Keratinocyte (primary cell): ENCODE data around the gene ZBTB3. TPM values are rescaled to one million over a fixed set of nuclear protein-coding genes. Genes with fewer than 3 reads are reported as not detected.

ENCODE experiments used
- DNase-seq: peaks from one replicate; pipeline ENCODE4 v3.0.0-alpha.2; 2011; ENCODE audit warnings: low read depth, missing footprints, low spot score
- FAIRE-seq: peaks from 2 replicates; lab custom pipeline; 2011; peaks lifted over from hg19 to GRCh38; lab: Jason Lieb, UNC
- H2AFZ ChIP-seq: 2 replicates; pipeline ENCODE4 v1.6.0; 2012; ENCODE audit warnings: low read length, control low read depth, inconsistent platforms; ENCODE audit not compliant: control insufficient read depth
- H3K27ac ChIP-seq: 2 replicates; pipeline ENCODE4 v1.5.1; 2011; ENCODE audit warnings: low read length; ENCODE audit not compliant: control insufficient read depth, insufficient read depth
- H3K27me3 ChIP-seq: 3 replicates; pipeline ENCODE4 v1.6.0; 2011; ENCODE audit warnings: low read length; ENCODE audit not compliant: control insufficient read depth, insufficient read depth; ENCODE audit errors: extremely low read depth
- H3K36me3 ChIP-seq, 2 experiments: 2 replicates in 1 of 2; 3 replicates in 1 of 2; pipeline ENCODE4 v1.5.1; 2011; ENCODE audit warnings: low read length in 2 of 2, mild to moderate bottlenecking in 1 of 2; ENCODE audit not compliant: control insufficient read depth in 2 of 2, insufficient read depth in 2 of 2; ENCODE audit errors: extremely low read depth in 1 of 2
- H3K4me1 ChIP-seq: 3 replicates; pipeline ENCODE4 v1.5.1; 2011; ENCODE audit warnings: low read length; ENCODE audit not compliant: control insufficient read depth, insufficient read depth; ENCODE audit errors: extremely low read depth
- H3K4me2 ChIP-seq: 3 replicates; pipeline ENCODE4 v1.6.0; 2011; ENCODE audit warnings: low read depth, low read length; ENCODE audit not compliant: control insufficient read depth, insufficient read depth; ENCODE audit errors: extremely low read depth
- H3K4me3 ChIP-seq, 3 experiments: fragments of 200-600 bp in 1 of 3; sonication (generic) in 1 of 3; 2 replicates in 2 of 3; 3 replicates in 1 of 3; pipeline ENCODE4 v1.5.1; 2011 to 2016; ENCODE audit warnings: low read length in 3 of 3, mild to moderate bottlenecking in 3 of 3, control low read depth in 2 of 3, inconsistent platforms in 1 of 3, low read depth in 1 of 3, mixed read lengths in 1 of 3, mixed run types in 1 of 3, moderate library complexity in 1 of 3; ENCODE audit not compliant: control insufficient read depth in 2 of 3, insufficient read depth in 2 of 3; ENCODE audit errors: extremely low read depth in 1 of 3
- H3K79me2 ChIP-seq: 2 replicates; pipeline ENCODE4 v1.6.0; 2012; ENCODE audit warnings: low read length; ENCODE audit not compliant: control insufficient read depth, insufficient read depth
- H3K9ac ChIP-seq: 3 replicates; pipeline ENCODE4 v1.6.0; 2011; ENCODE audit warnings: low read length; ENCODE audit not compliant: control insufficient read depth, insufficient read depth; ENCODE audit errors: extremely low read depth
- H3K9me1 ChIP-seq: 3 replicates; pipeline ENCODE4 v1.6.0; 2011; ENCODE audit warnings: low read length; ENCODE audit not compliant: control insufficient read depth, insufficient read depth; ENCODE audit errors: extremely low read depth
- H3K9me3 ChIP-seq: 2 replicates; pipeline ENCODE4 v1.5.1; 2012; ENCODE audit warnings: low read depth, low read length; ENCODE audit not compliant: control insufficient read depth
- H4K20me1 ChIP-seq: 3 replicates; pipeline ENCODE4 v1.6.0; 2011; ENCODE audit warnings: low read length; ENCODE audit not compliant: control insufficient read depth, insufficient read depth; ENCODE audit errors: extremely low read depth
- CTCF ChIP-seq, 3 experiments: IDR thresholded peaks in 1 of 3; conservative IDR thresholded peaks in 1 of 3; optimal IDR thresholded peaks in 1 of 3; 2 replicates in 2 of 3; 3 replicates in 1 of 3; pipeline versions ENCODE3 to v1.5.1; 2011; ENCODE audit warnings: low read length in 3 of 3, mild to moderate bottlenecking in 3 of 3, moderate library complexity in 2 of 3, control low read depth in 1 of 3, inconsistent platforms in 1 of 3; ENCODE audit not compliant: insufficient read depth in 2 of 3; ENCODE audit errors: extremely low read depth in 1 of 3
- EZH2 ChIP-seq: IDR thresholded peaks from one replicate; pipeline ENCODE4 v1.6.1; 2012; ENCODE audit warnings: inconsistent platforms, mild to moderate bottlenecking, low read length, moderate library complexity
- dilution Hi-C: fragments of 300-500 bp; cut with MboI; formaldehyde crosslinking; loops from one replicate; pipeline ENCODE4 v1.7.0; 2020; ENCODE audit warnings: low sequenced_read_pairs; ENCODE audit not compliant: extremely low pct_ligation_motif_present
- polyA plus RNA-seq, 5 experiments: library from polyadenylated mRNA; depleted of rRNA in 3 of 5; stranded (reverse) in 3 of 5; stranded (forward) in 1 of 5; unstranded in 1 of 5; fragments of >200 nt; gene quantifications; 1 replicate in 1 of 5; 2 replicates in 3 of 5; 3 replicates in 1 of 5; pipeline versions ENCODE4 v1.2.1 to v1.2.3, GENCODE V29; 2011 to 2012; ENCODE audit warnings: missing spikeins in 2 of 5, low read depth in 1 of 5, low replicate concordance in 1 of 5

ZBTB3 gene
- polyA plus RNA-seq, 1 donor (not counting 4 experiments of a cell fraction or from before 2014, with no cell fraction given): 3.4 TPM

- Histone ChIP-seq H3K9me3 (no peaks in the 10 kb centered on the region), H3K4me3 (no peak overlapping the region), H3K36me3 (peaks cover 8 to 10% of the 10 kb centered on the region in 2 experiments), H3K27me3 (no peaks in the 10 kb centered on the region), H3K4me2 (no peak overlapping the region), H3K27ac (no peak overlapping the region), H3K9ac (no peak overlapping the region), H3K79me2 (peaks cover 15% of the 10 kb centered on the region), H3K4me1 (peaks cover 12% of the 10 kb centered on the region), H2AFZ (no peak overlapping the region), H4K20me1 (no peaks in the 10 kb centered on the region), H3K9me1 (no peaks in the 10 kb centered on the region)
- FAIRE-seq (no peak), DNase-seq (no peak)
- TF ChIP-seq CTCF (optimal IDR thresholded peaks at IDR 0.05 in 1 of 3, IDR thresholded peaks at IDR 0.05 in 1 of 3, conservative IDR thresholded peaks at IDR 0.05 in 1 of 3; ENCODE audit: extremely low read depth in 1 of 3, insufficient read depth in 2 of 3, low read length in 3 of 3): no peak
- TF ChIP-seq EZH2: no peak
- dilution Hi-C loops: no loop called here
Observed at GRCh38 chr11:62775646-62776045, 21.7 kb upstream of the ZBTB3 start.

GRCh38 chr11:62774407-62774806 is 20.4 kb upstream of the ZBTB3 start:
- Histone ChIP-seq H3K4me1 (peaks cover 18% of the 10 kb centered on the region), H3K27ac (no peak overlapping the region)

More at GRCh38 chr11:62774407-62774806, 20.4 kb upstream of the ZBTB3 start:
- H2AFZ ChIP-seq: no peak overlapping the region
- DNase-seq (no peak), FAIRE-seq (no peak)
- dilution Hi-C loops: no loop called here
- no peaks in the 10 kb centered on the region for H3K9me3 ChIP-seq
- peaks cover 8 to 10% of the 10 kb centered on the region in 2 experiments for H3K36me3 ChIP-seq
- H3K4me2 ChIP-seq: no peak overlapping the region
- no peaks in the 10 kb centered on the region for H3K27me3 ChIP-seq
- H3K9ac ChIP-seq: no peak overlapping the region
- no peak overlapping the region for H3K4me3 ChIP-seq
- TF ChIP-seq CTCF (optimal IDR thresholded peaks at IDR 0.05 in 1 of 3, IDR thresholded peaks at IDR 0.05 in 1 of 3, conservative IDR thresholded peaks at IDR 0.05 in 1 of 3; ENCODE audit: extremely low read depth in 1 of 3, insufficient read depth in 2 of 3, low read length in 3 of 3) (no peak), EZH2 (no peak)
- H4K20me1 ChIP-seq: no peaks in the 10 kb centered on the region
- peaks cover 15% of the 10 kb centered on the region for H3K79me2 ChIP-seq
- no peaks in the 10 kb centered on the region for H3K9me1 ChIP-seq
